H1 (cell line): Measurements from ENCODE around the gene DOK6. TPM values are rescaled to one million over a fixed set of nuclear protein-coding genes. Genes with fewer than 3 reads are reported as not detected.

ENCODE experiments used
- CHD1 ChIP-seq: IDR thresholded peaks from 2 replicates; pipeline ENCODE4 v1.6.1; 2012; ENCODE audit warnings: low read depth, low read length, improper control_type of control experiment
- CTBP2 ChIP-seq: IDR thresholded peaks from 2 replicates; pipeline ENCODE4 v1.7.0; 2011; ENCODE audit warnings: borderline replicate concordance, mild to moderate bottlenecking, moderate library complexity, mixed read lengths, low read length; ENCODE audit not compliant: insufficient read depth, insufficient read length
- GTF2F1 ChIP-seq: IDR thresholded peaks from 2 replicates; pipeline ENCODE4 v1.6.1; 2012; ENCODE audit warnings: low read depth, low read length, improper control_type of control experiment, borderline replicate concordance
- SIRT6 ChIP-seq: IDR thresholded peaks from one replicate; pipeline ENCODE4 v1.7.1; 2012; ENCODE audit warnings: low read length, inconsistent platforms
- TAF7 ChIP-seq: optimal IDR thresholded peaks from 2 replicates; pipeline ENCODE3; 2011; ENCODE audit warnings: low read depth, mild to moderate bottlenecking, inconsistent platforms, low read length, moderate library complexity, borderline replicate concordance
- polyA plus RNA-seq, 7 experiments: library from polyadenylated mRNA; depleted of rRNA in 3 of 7; stranded (reverse) in 5 of 7; unstranded in 2 of 7; fragments of >200 nt in 5 of 7; fragments of 200-250 nt in 2 of 7; gene quantifications; 1 replicate in 5 of 7; 2 replicates in 1 of 7; 4 replicates in 1 of 7; pipeline versions ENCODE4 v1.2.1 to v1.2.3, GENCODE V29; 2011 to 2013; ENCODE audit warnings: missing spikeins in 2 of 7, mixed read lengths in 2 of 7
- total RNA-seq: library from RNA; stranded (reverse); fragmentation: NEBNext Ultra II Directional; extraction: Animal tissue kit (Norgen Biotek cat#: 25700); gene quantifications from 2 replicates; pipeline ENCODE4 v1.2.1, GENCODE V29; 2021
- TF ChIP-seq, protein P1 (sequence below): IDR thresholded peaks from 2 replicates; pipeline ENCODE4 v1.6.1; 2012; ENCODE audit warnings: low read length, inconsistent platforms

The DOK6 gene
- total and polyA plus RNA-seq, 2 of the 8 experiments (the other 6 are each of a cell fraction or from before 2014, with no cell fraction given): 0.33 to 0.50 TPM

DNA sequence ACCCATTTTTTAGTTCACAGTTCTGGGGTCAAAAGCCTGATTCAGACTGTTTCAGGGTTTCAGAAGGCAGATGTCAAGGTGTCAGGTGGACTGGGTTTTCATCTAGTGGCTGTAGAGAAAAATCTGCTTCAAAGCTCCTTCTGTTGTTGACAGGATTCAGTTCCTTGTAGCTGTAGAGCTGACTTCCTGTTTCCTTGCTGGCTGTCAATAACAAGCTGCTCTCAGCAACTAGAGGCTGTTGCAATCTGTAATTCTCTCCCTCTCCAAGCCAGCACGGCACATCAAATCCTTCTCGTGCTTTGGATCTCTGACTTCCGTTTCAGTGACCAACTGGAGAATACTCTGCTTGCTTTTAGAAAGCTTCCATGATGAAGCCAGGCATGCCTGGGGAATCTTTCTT, 179.4 kb downstream of the DOK6 start (continued):
- TF ChIP-seq, protein P1, sequence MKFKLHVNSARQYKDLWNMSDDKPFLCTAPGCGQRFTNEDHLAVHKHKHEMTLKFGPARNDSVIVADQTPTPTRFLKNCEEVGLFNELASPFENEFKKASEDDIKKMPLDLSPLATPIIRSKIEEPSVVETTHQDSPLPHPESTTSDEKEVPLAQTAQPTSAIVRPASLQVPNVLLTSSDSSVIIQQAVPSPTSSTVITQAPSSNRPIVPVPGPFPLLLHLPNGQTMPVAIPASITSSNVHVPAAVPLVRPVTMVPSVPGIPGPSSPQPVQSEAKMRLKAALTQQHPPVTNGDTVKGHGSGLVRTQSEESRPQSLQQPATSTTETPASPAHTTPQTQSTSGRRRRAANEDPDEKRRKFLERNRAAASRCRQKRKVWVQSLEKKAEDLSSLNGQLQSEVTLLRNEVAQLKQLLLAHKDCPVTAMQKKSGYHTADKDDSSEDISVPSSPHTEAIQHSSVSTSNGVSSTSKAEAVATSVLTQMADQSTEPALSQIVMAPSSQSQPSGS: no peak
- TF ChIP-seq CTBP2 (no peak), GTF2F1 (no peak), SIRT6 (no peak), CHD1 (no peak), TAF7 (no peak)
